NT2/D1 (cell line): ENCODE data around the gene RHOF.
"Not testable (repeated sequence)": the region's sequence is repeated elsewhere in the genome, so short reads cannot be mapped to it uniquely, and the experiment has no call there.

Experiments
- DNase-seq: peaks from one replicate; pipeline ENCODE4 v3.0.0-alpha.2; 2011; ENCODE audit warnings: low read depth, low spot score
- H3K27me3 ChIP-seq: 2 replicates; pipeline ENCODE4 v1.6.0; 2011; ENCODE audit warnings: mild to moderate bottlenecking; ENCODE audit not compliant: insufficient read length, insufficient read depth
- H3K36me3 ChIP-seq: 2 replicates; pipeline ENCODE4 v1.6.1; 2011; ENCODE audit warnings: mild to moderate bottlenecking, low read length, mixed read lengths; ENCODE audit not compliant: insufficient read depth, insufficient read length
- H3K4me1 ChIP-seq: 2 replicates; pipeline ENCODE4 v1.5.1; 2011; ENCODE audit not compliant: insufficient read depth, insufficient read length
- H3K4me3 ChIP-seq: 2 replicates; pipeline ENCODE4 v1.5.1; 2011; ENCODE audit warnings: low read depth; ENCODE audit not compliant: insufficient read length
- H3K9ac ChIP-seq: 2 replicates; pipeline ENCODE4 v1.6.0; 2011; ENCODE audit warnings: low read depth; ENCODE audit not compliant: insufficient read length
- H3K9me3 ChIP-seq: 2 replicates; pipeline ENCODE4 v1.5.1; 2011; ENCODE audit warnings: mild to moderate bottlenecking, low read length; ENCODE audit not compliant: insufficient read depth
- SUZ12 ChIP-seq: IDR thresholded peaks from 2 replicates; pipeline ENCODE4 v1.6.1; 2011; ENCODE audit not compliant: insufficient read length, insufficient read depth; ENCODE audit errors: extremely low read depth
- YY1 ChIP-seq: IDR thresholded peaks from 2 replicates; pipeline ENCODE4 v1.6.1; 2011; ENCODE audit not compliant: insufficient read length, insufficient read depth
- ZNF274 ChIP-seq: IDR thresholded peaks from 2 replicates; pipeline ENCODE4 v1.6.1; 2011; ENCODE audit warnings: mild to moderate bottlenecking, low read depth, low read length

Gene RHOF

GRCh38 chr12:121792607-121793439 is 665 bp downstream of the RHOF start:
- peaks cover 41% of the 10 kb centered on the region for H3K36me3 ChIP-seq
- peak overlapping the region; percentile 75 for H3K4me3 ChIP-seq
- H3K9me3 ChIP-seq: no peaks in the 10 kb centered on the region
- peaks cover 42% of the 10 kb centered on the region for H3K4me1 ChIP-seq
- peak overlapping the region; percentile 93 for H3K9ac ChIP-seq
- TF ChIP-seq YY1 (no peak), SUZ12 (no peak), ZNF274 (no peak)
- H3K27me3 ChIP-seq: no peaks in the 10 kb centered on the region
- no peak for DNase-seq

- Histone ChIP-seq H3K27me3 (no peaks in the 10 kb centered on the region), H3K36me3 (peaks cover 35% of the 10 kb centered on the region), H3K4me3 (peak overlapping the region; percentile 13), H3K9ac (peak overlapping the region; percentile 93), H3K4me1 (peaks cover 36% of the 10 kb centered on the region), H3K9me3 (no peaks in the 10 kb centered on the region)
- TF ChIP-seq SUZ12: no peak
- TF ChIP-seq YY1: no peak
- no peak for TF ChIP-seq ZNF274
- DNase-seq: no peak
These were observed 1.6 kb downstream of the RHOF start for GRCh38 chr12:121791671-121792551.

GRCh38 chr12:121790785-121791184 is 2.7 kb downstream of the RHOF start:
- peaks cover 26% of the 10 kb centered on the region for H3K36me3 ChIP-seq
- peaks cover 36% of the 10 kb centered on the region for H3K4me1 ChIP-seq
- not testable (repeated sequence) for H3K4me3 ChIP-seq, H3K9ac ChIP-seq, H3K9me3 ChIP-seq, H3K27me3 ChIP-seq, DNase-seq

GRCh38 chr12:121789800-121790728 is 3.4 kb downstream of the RHOF start:
- no peak for TF ChIP-seq SUZ12
- no peak for TF ChIP-seq YY1
- no peak for TF ChIP-seq ZNF274
- Histone ChIP-seq H3K9me3 (no peaks in the 10 kb centered on the region), H3K36me3 (peaks cover 19% of the 10 kb centered on the region), H3K27me3 (no peaks in the 10 kb centered on the region), H3K4me1 (peaks cover 36% of the 10 kb centered on the region), H3K4me3 (no peak overlapping the region), H3K9ac (peak overlapping the region; percentile 47)
- DNase-seq: no peak

DNA sequence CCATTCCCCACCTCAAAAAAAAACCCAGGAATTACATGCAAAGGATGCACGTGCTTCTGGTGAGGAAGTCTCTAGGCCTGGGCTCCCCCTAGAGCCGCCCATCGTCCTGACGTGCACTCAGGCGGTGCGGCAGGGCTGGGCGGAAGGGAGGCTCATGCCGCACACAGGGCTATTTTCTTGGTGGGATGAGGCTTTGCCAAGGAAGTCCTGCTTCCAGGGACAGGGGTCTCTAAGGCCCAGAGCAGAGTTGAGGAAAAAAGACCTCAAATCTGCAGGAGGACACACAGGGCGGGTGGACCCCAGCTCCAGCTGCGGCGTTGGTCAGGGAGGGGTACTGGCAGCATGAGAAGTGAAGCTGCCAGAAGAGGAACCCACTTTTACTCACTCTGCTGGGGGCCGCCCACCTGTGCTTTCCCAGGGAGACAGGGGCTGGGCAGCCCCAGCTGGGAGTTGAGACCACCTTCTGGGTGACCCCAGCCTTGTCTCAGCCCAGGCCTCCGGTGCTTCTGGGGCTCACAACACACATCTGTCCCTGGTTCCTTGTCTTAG is 4.2 kb downstream of the RHOF start:
- Histone ChIP-seq H3K9ac (peak overlapping the region; percentile 42), H3K9me3 (no peaks in the 10 kb centered on the region), H3K4me3 (no peak overlapping the region), H3K27me3 (no peaks in the 10 kb centered on the region), H3K36me3 (peaks cover 17% of the 10 kb centered on the region), H3K4me1 (peaks cover 32% of the 10 kb centered on the region)
- no peak for DNase-seq
- no peak for TF ChIP-seq YY1
- TF ChIP-seq SUZ12: no peak

GRCh38 chr12:121788176-121788818 is 5.2 kb downstream of the RHOF start:
- Histone ChIP-seq H3K4me3 (no peak overlapping the region), H3K27me3 (no peaks in the 10 kb centered on the region), H3K9me3 (no peaks in the 10 kb centered on the region), H3K36me3 (peaks cover 19% of the 10 kb centered on the region), H3K4me1 (peaks cover 30% of the 10 kb centered on the region), H3K9ac (peak overlapping the region; percentile 9)
- TF ChIP-seq ZNF274 (no peak), YY1 (no peak), SUZ12 (no peak)
- no peak for DNase-seq
